ENCODE results near the gene MOCOS. TPM values are rescaled to one million over a fixed set of nuclear protein-coding genes. Genes with fewer than 3 reads are reported as not detected.
A peak's percentile ranks its signal among the peaks of the same experiment; 100 is the strongest.
"Not testable (repeated sequence)": the region's sequence is repeated elsewhere in the genome, so short reads cannot be mapped to it uniquely, and the experiment has no call there.

Gene MOCOS, protein sequence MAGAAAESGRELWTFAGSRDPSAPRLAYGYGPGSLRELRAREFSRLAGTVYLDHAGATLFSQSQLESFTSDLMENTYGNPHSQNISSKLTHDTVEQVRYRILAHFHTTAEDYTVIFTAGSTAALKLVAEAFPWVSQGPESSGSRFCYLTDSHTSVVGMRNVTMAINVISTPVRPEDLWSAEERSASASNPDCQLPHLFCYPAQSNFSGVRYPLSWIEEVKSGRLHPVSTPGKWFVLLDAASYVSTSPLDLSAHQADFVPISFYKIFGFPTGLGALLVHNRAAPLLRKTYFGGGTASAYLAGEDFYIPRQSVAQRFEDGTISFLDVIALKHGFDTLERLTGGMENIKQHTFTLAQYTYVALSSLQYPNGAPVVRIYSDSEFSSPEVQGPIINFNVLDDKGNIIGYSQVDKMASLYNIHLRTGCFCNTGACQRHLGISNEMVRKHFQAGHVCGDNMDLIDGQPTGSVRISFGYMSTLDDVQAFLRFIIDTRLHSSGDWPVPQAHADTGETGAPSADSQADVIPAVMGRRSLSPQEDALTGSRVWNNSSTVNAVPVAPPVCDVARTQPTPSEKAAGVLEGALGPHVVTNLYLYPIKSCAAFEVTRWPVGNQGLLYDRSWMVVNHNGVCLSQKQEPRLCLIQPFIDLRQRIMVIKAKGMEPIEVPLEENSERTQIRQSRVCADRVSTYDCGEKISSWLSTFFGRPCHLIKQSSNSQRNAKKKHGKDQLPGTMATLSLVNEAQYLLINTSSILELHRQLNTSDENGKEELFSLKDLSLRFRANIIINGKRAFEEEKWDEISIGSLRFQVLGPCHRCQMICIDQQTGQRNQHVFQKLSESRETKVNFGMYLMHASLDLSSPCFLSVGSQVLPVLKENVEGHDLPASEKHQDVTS
- 1 to 10 TPM; 5.6 to 5.7 TPM for total RNA-seq
- long read RNA-seq, full-length matches to known transcripts: 18 of 31 reads
- long read RNA-seq, partial matches to known transcripts: 2 of 31 reads
- long read RNA-seq, other reads (novel, unspliced or antisense): 11 of 31 reads

DNA sequence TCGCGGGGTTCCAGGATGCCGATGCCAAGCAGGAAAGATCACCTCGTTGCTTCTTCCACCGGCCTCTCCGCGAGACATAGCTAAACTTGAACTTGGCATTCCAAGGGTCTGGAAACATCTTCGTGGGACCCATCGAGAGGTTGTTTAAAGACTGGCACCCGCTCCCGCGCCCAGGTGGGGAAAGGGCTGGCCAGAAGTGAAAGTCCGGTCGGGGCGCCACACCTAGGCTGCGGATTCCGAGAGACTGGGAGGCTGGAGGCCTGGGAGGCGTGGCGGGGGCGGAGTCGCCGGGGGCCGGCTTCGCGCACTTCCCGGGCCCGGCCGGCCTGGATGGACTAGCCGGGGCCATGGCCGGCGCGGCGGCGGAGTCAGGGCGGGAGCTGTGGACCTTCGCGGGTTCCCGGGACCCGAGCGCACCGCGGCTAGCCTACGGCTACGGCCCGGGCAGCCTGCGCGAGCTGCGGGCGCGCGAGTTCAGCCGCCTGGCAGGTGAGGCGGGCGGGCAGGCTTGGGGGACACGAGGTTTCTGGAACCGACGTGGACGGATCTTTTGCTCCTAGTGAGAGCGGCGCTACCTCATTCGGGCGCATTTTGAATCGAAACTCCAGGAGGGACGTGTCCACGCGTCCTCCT is at the start of gene MOCOS:
TSS of gene MOCOS (plus strand) at position 305 of the 633 bp plus-strand sequence. CDS start at position 348, 43 bp downstream.
- intact Hi-C loops (cut with DNase I, micrococcal nuclease): no loop called here
- DNase-seq (peak; percentile 84 to 93), ATAC-seq (peak; percentile 94)

DNA sequence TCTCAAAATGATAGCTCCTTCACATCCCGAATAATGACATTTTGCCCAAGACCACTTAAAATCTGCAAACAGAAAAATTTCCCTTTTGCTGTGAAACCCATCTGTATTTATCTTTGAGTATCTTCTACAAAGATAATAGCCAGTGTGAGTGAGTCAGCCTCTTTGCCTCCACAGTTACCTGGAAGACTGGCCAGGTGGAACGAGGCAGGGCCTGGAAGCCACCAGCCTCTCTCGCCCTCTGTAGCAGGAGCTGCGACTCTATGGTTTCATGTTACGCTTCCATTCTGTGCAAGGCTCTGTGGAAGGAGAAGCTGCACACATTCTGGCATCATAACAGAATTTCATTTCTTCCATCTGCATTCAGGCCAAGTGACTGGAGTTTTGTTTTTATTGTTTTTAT is 48.1 kb upstream of the MOCOS start:
- ATAC-seq (no peak), DNase-seq (no peak)
- intact Hi-C loops (cut with DNase I, micrococcal nuclease): no loop called here

DNA sequence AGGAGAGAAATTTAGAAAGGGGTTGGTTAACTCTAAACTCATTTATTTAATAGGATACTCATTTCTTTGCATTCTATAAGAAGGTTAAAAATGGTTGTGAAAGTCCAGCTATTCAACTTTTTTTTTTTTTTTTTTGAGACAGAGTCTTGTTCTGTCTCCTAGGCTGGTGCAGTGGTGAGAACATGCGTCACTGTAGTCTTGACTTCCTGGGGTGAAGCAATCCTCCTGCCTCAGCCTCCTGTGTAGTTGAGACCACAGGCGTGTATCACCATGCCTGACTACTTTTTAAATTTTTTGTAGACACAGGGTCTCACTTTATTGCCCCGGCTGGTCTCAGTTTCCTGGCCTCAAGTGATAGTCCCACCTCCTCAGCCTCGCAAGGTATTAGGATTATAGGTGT is 45.7 kb upstream of the MOCOS start:
- DNase-seq (no peak), ATAC-seq (no peak)
- intact Hi-C loops (cut with DNase I, micrococcal nuclease): no loop called here

DNA sequence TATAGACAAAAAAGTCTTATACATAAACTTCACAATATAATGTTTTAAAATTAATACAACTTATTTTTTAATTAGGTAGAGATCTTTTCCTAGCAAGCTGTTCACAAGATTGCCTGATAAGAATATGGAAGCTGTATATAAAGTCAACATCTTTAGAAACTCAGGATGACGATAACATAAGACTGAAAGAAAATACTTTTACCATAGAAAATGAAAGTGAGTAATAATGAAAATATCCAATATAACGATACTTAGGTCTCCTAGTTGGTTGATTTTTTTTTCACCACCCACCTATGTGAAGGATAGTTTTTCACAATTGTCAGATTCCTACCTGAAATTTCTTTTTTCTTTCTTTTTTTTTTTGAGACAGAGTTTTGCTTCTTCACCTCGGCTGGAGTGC is 44.5 kb upstream of the MOCOS start:
- intact Hi-C loops (cut with DNase I, micrococcal nuclease): no loop called here
- no peak for DNase-seq
- no peak for ATAC-seq

DNA sequence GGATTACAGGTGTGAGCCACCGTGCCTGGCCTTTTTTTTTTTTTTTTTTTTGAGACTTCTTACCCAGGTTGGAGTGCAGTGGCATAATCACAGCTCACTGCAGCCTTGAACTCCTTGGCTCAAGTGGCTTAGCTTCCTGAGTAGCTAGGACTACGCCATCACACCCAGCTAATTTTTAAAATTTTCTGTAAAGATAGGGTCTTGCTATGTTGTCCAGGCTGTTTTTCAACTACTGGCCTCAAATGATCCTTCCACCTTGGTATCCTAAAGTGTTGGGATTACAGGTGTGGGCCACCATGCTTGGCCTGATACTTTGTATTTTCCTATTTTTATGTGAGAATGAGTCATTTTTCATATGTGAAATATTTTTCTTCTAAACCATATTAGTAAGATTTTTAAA is 43.9 kb upstream of the MOCOS start:
- intact Hi-C loops (cut with DNase I, micrococcal nuclease): no loop called here
- DNase-seq: no peak

DNA sequence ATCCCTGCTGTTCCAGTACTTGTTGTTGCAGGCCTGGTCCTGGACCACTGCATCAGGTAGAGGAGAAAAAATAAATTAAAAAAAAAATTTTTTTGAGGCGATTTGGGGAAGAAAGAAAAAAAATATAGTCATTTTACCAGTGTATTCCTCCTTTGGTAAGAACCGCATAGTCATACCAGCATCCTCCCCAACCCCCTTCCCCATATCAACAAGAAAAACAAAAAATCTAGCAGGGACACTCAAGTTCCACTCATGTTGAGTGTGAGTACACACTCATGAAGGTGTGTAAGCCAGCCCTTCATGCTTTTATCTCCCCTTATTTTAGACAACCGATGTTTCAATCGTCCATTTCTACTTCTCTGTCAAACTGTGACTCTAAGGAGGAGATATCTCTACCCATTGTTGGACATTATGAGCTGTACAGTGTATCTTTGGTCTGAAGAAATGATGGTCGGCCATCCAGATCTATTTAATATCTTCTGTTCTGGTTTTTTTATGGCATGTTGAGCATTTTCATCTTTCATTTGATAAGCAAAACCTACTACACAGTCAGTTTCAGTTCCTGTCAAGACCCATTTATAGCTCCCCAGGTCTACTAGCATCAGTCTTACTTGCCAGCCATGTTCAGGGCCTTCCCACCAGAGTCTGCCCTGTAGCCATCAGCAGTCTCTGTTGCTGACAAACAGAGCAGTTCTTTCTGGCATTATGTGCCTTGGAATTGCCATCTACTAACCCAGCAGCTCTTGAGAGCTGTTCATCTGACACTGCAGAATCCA is 37.6 kb upstream of the MOCOS start:
- DNase-seq: no peak
- intact Hi-C loops (cut with DNase I, micrococcal nuclease): no loop called here
- ATAC-seq: no peak

More for the DNA sequence above, 43.9 kb upstream of the MOCOS start:
- no peak for ATAC-seq

DNA sequence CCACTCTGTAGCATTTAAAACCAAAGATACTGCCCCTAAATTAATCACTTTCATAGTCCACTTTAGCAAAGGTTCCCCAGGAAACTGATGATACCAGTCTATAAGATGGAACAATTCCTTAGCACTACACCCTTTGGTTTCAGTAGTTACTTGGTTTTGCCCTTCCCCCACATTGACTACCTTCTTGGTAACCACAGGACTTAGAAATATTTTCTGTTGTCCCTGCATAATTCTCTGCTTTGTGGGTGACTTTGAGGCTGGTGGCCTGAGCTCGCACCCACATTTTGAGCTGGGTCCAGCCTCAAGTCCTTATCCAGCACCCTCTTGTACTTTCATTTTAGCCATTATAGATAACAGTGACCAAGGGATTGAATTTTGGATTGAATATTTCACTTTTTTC is 34.5 kb upstream of the MOCOS start:
- intact Hi-C loops (cut with DNase I, micrococcal nuclease): no loop called here
- DNase-seq (no peak), ATAC-seq (no peak)

DNA sequence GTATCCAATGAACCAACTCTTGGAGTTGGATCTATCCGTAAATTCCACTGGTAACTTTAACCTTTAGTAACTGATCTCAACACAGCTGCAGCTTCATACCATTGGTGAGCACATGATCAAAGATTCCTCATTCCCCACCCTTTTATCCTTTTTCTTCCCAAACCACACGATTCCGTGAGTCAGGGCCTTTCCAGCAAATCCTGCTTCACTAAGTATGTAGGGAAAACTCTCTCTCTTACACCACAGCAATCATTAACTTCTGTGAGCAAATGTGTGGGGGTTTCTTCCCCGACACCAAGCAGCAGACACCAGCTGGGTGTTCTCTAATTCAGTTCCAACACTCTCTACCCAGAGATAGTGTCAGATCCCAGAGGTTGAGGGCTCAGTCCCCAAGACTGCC is 34.1 kb upstream of the MOCOS start:
- intact Hi-C loops (cut with DNase I, micrococcal nuclease): no loop called here
- ATAC-seq (no peak), DNase-seq (no peak)

DNA sequence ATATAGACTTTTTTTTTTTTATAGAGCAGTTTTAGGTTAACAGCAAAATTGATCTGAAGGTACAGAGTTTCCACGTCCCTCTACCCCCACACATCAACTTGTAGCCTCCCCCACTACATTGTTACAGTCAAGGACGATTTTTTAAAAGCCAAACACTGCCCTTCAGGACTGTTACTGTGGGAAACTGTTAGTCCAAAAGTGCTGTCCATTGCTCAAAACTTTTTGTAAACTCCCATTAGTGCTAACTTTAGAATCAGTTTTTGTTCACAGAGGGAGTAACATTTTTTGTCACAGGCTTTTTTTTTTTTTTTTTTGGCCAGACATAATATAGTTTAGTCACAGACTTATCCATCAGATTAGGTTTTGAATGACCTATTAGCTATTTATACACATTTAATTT is 33.5 kb upstream of the MOCOS start:
- DNase-seq (no peak), ATAC-seq (no peak)
- intact Hi-C loops (cut with DNase I, micrococcal nuclease): no loop called here

DNA sequence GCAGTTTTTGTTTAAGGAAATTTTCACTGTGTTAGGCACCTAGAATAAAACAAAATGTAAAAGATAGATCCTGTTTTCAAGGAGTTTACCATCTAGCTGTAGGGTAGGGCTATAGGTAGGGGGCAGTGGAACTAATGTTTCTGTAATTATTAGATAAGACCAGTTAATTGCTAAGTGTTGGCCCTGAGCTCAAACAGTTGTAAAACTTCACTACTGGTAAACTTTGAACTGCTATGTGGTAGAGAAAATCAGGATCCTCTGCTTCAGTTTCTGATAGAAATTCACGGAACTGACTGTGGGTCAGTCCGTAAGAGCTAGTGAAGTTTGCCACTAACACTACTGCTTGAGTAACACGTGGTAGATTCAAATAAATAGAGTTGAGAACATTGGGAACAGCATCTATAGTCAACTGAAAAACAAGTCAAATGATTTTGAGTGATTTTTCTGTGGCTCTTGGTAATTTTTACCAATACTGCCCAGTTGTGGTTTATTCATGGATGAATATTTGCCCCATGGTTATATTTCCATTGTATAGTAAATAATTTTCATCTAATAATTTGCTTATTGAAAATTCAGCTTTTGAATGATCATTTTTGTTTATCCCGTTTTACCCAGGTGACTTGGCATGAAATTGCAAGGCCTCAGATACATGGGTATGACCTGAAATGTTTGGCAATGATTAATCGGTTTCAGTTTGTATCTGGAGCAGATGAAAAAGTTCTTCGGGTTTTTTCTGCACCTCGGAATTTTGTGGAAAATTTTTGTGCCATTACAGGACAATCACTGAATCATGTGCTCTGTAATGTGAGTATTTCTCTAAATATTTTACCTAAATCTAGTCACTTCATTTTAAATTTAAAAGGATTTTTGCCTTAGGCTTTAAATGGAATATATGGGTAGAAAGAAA is 31.2 kb upstream of the MOCOS start:
- ATAC-seq (no peak), DNase-seq (no peak)
- intact Hi-C loops (cut with DNase I, micrococcal nuclease): no loop called here

DNA sequence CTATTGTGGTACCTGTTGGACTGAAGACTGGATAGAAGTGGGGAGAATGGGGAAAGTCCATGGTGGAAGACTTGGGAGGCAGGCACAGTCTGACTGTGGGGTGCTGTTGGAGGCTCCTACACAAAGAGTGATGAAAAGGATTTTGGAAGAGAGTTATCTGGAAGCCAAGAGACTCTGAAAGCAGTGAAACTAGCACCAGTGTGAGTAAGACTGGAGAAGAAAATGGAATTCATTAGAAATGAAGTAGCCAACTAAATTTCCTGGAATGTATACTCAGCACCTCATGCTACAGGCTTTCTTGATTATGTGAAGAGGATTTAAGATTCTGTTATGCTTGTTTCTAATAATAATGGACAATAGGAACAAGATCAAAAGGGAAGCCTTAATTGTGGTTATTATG is 29.9 kb upstream of the MOCOS start:
- DNase-seq (no peak), ATAC-seq (no peak)
- intact Hi-C loops (cut with DNase I, micrococcal nuclease): no loop called here

DNA sequence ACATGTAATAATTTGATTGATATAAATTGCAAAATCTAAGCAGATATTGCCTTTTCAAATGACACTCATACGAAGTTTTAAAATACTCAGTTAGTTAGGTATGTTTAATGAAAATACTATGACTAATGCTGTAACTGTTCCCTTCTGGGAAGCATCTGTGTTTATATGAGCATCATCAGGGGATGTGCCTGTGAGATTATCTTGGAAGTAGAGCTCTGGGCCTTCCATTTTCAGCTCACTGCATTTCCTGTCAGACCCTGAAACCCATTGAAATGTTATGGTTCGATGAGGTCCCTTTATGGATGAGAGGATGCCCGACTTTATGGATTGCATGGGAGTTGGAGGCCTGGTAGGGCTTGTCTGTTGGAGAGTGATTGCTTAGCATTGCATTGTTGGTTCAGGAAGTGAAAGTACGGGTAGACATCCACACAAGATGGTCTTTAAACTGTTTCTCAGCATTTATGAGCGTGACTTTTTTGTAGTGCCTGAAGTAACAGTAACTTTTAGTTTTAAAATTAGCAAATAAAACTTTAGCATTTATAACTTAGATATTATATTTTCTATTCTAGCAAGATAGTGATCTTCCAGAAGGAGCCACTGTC is 28.9 kb upstream of the MOCOS start:
- no peak for ATAC-seq

DNA sequence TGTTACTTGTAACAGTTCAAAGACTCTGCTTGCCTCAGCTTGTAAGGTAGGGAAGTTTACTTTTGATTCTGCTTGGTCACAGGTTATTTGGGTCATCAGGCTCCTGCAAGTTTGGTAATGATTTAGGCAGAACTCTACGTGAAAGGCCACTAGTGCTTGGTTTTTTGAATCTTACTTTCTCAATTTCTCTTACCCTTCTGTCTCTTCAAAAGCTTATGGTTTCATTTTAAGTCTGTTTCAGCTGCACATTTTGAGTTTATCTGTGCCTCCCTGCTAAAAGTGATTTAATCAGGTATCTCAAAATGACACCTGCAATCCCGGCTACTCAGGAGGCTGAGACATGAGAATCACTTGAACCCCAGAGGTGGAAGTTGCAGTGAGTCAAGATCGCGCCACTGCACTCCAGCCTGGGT is 26.3 kb upstream of the MOCOS start:
- DNase-seq (no peak), ATAC-seq (no peak)
- intact Hi-C loops (cut with DNase I, micrococcal nuclease): no loop called here

More for the DNA sequence above, 28.9 kb upstream of the MOCOS start:
- DNase-seq: no peak
- intact Hi-C loops (cut with DNase I, micrococcal nuclease): no loop called here

DNA sequence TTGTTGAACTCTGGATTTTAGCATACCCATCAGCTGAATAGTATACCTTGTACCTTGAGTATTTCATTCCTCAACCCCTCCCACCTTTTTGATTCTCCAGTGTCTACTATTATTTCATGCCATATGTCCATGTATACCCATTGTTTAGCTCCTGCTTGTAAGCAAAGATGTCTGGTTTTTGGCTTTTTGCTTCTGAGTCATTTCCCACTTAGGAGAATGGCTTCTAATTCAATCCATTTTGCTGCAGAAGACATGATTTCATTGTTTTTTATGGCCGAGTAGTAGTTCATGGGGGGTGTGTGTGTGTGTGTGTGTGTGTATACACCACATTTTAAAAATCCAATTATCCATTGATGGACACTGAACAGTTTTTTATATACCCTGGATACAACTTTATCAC is 24.3 kb upstream of the MOCOS start:
- DNase-seq: no peak

DNA sequence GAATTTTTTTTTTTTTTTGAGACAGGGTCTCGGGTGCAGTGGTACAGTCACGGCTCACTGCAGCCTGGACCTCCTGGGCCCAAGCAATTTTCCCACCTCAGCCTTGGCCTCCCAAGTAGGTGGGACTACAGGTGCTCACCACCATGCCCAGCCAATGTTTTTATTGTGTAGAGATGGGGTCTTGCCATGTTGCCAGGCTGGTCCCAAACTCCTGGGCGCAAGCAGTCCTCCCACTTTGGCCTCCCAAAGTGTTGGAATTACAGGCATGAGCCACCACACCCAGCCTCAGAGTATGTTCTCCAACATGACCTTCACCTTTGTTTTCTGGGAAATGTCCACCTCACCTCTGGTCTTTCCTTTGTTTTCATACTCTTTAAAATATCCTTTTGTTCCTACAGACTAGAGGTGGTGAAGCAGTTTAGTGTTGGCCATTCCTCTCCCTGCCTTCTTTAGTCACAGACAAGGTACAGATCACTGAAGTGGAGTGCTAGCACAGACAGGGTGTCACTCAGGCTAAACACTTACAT is 19.5 kb upstream of the MOCOS start:
- DNase-seq (no peak), ATAC-seq (no peak)
- intact Hi-C loops (cut with DNase I, micrococcal nuclease): no loop called here

More for the DNA sequence above, 24.3 kb upstream of the MOCOS start:
- ATAC-seq: no peak
- intact Hi-C loops (cut with DNase I, micrococcal nuclease): no loop called here

DNA sequence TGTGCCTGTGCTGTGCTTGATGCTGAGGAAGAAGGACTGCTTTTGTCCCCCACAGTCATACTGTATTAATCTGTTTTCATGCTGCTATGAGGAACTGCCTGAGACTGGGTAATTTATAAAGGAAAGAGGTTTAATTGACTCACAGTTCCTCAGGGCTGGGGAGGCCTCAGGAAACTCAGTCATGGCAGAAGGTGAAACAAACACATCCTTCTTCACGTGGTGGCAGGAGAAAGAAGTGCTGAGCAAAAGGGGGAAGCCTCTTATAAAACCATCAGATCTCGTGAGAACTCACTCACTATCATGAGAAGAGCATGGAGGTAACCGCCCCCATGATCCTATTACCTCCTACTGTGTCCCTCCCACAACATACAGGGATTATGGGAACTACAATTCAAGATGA is 19.0 kb upstream of the MOCOS start:
- ATAC-seq; intact Hi-C loops (cut with DNase I, micrococcal nuclease); DNase-seq: not testable (repeated sequence)

DNA sequence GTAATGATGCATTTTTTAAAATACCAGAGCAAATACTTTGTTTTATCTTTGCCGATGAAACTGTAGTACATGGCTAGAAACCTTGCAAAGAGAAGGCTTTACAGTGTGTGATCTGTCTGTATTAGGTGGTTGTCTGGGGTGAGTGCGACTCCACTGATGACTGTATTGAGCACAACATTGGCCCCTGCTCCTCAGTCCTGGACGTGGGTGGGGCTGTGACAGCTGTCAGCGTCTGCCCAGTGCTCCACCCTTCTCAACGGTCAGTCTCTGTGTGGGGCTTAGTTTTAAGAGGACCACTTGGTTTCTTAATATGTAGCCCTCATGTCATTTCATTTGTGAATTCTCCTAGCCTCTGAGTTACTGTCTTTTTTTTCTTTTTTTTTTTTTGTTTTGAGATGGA is 17.4 kb upstream of the MOCOS start:
- DNase-seq: no peak
- intact Hi-C loops (cut with DNase I, micrococcal nuclease): no loop called here
- ATAC-seq: peak; percentile 36

Measured in left colon (tissue), 2 donors.